Measurements from ENCODE around the gene ETV3L. TPM values are rescaled to one million over a fixed set of nuclear protein-coding genes. Genes with fewer than 3 reads are reported as not detected.

ETV3L gene
- total RNA-seq, 1 donor from 2014 or later: not detected

DNA sequence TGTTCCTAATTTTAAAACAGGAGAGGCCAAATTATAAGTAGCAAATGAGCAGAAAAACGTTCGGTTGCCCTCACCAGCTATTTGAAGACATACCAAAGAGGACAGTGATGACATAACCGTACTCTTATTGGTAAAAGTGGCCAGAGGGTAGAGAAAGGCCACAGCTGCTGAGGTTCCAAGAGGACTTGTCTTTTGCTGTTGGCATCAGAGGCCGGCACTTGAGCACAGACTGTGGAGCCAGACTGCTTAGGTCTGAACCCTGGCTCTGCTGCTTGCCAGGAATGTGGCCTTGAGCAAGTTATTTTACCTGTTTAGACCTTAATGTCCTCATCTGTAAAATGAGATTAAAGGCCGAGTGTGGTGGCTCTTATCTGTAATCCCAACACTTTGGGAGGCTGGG is 14.9 kb downstream of the ETV3L start:
- no peaks in the 10 kb centered on the region for H3K79me2 ChIP-seq (ENCODE audit: insufficient read depth, low read length)
- no peaks in the 10 kb centered on the region for H4K20me1 ChIP-seq (ENCODE audit: insufficient read depth, low read length)
- no peak overlapping the region for H3K4me3 ChIP-seq (ENCODE audit: insufficient read depth, low read depth, low read length)
- H3K4me3 Mint-ChIP-seq (ENCODE audit: unreplicated experiment): no peak overlapping the region
- no peaks in the 10 kb centered on the region for H3K36me3 ChIP-seq (ENCODE audit: insufficient read depth, low read length)
- H3K27ac ChIP-seq (ENCODE audit: low read depth, low read length): no peak overlapping the region
- no peaks in the 10 kb centered on the region for H3K9me3 ChIP-seq (ENCODE audit: insufficient read depth, low read depth, low read length)
- no peaks in the 10 kb centered on the region for H3K36me3 Mint-ChIP-seq (ENCODE audit: low read depth, unreplicated experiment)
- H3K4me1 ChIP-seq (ENCODE audit: insufficient read depth, low read length): no peaks in the 10 kb centered on the region
- no peaks in the 10 kb centered on the region for H3K27me3 ChIP-seq (ENCODE audit: insufficient read depth, low read length)
- TF ChIP-seq, protein P1, sequence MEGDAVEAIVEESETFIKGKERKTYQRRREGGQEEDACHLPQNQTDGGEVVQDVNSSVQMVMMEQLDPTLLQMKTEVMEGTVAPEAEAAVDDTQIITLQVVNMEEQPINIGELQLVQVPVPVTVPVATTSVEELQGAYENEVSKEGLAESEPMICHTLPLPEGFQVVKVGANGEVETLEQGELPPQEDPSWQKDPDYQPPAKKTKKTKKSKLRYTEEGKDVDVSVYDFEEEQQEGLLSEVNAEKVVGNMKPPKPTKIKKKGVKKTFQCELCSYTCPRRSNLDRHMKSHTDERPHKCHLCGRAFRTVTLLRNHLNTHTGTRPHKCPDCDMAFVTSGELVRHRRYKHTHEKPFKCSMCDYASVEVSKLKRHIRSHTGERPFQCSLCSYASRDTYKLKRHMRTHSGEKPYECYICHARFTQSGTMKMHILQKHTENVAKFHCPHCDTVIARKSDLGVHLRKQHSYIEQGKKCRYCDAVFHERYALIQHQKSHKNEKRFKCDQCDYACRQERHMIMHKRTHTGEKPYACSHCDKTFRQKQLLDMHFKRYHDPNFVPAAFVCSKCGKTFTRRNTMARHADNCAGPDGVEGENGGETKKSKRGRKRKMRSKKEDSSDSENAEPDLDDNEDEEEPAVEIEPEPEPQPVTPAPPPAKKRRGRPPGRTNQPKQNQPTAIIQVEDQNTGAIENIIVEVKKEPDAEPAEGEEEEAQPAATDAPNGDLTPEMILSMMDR (IDR thresholded peaks at IDR 0.05; ENCODE audit: insufficient read depth, low read depth, low read length): no peak
- TF ChIP-seq EZH2 (IDR thresholded peaks at IDR 0.05; ENCODE audit: insufficient read depth, low read length): no peak
- peaks cover 3% of the 10 kb centered on the region for H3K4me1 Mint-ChIP-seq (ENCODE audit: low read depth, unreplicated experiment)
- no peaks in the 10 kb centered on the region for H3K9me3 Mint-ChIP-seq (ENCODE audit: unreplicated experiment)
- no peak overlapping the region for H3K9ac ChIP-seq (ENCODE audit: low read length)
- H2AFZ ChIP-seq (ENCODE audit: low read depth, low read length): no peak overlapping the region
- DNase-seq (ENCODE audit: low read depth) (no peak), FAIRE-seq (no peak)
- H3K4me2 ChIP-seq (ENCODE audit: low read length): no peak overlapping the region
- no peak overlapping the region for H3K27ac Mint-ChIP-seq (ENCODE audit: unreplicated experiment)
- H3K27me3 Mint-ChIP-seq (ENCODE audit: low read depth, unreplicated experiment): peaks cover 8% of the 10 kb centered on the region

DNA sequence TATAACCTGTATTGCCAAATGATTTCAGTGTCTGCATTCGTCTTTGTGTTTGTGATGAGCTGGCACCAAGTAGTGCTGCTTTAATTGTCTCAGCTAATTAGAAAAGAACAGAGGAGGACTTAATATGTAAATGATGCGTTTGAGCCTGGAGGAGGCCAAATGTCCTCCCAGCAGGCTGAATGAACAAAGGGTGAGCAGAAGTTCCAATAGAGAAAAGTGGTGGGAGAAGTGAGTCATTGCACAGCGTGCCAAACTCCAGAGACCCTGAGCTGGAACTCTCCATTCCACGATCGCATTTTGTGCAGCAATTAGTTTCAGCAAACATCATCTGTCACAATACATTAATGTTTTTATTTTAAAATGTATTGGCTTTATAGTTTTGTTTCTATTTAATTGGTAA is 17.9 kb downstream of the ETV3L start:
- Histone ChIP-seq H3K36me3 (ENCODE audit: insufficient read depth, low read length) (no peaks in the 10 kb centered on the region), H2AFZ (ENCODE audit: low read depth, low read length) (no peak overlapping the region), H3K27me3 (ENCODE audit: insufficient read depth, low read length) (no peaks in the 10 kb centered on the region), H3K4me1 (ENCODE audit: insufficient read depth, low read length) (no peaks in the 10 kb centered on the region), H3K4me3 (ENCODE audit: insufficient read depth, low read depth, low read length) (no peak overlapping the region), H4K20me1 (ENCODE audit: insufficient read depth, low read length) (no peaks in the 10 kb centered on the region), H3K9ac (ENCODE audit: low read length) (no peak overlapping the region), H3K27ac (ENCODE audit: low read depth, low read length) (no peak overlapping the region), H3K4me2 (ENCODE audit: low read length) (no peak overlapping the region), H3K9me3 (ENCODE audit: insufficient read depth, low read depth, low read length) (no peaks in the 10 kb centered on the region), H3K79me2 (ENCODE audit: insufficient read depth, low read length) (no peaks in the 10 kb centered on the region)
- Mint-ChIP-seq H3K27ac (ENCODE audit: unreplicated experiment) (no peak overlapping the region), H3K4me3 (ENCODE audit: unreplicated experiment) (no peak overlapping the region), H3K9me3 (ENCODE audit: unreplicated experiment) (peaks cover under 1% of the 10 kb centered on the region), H3K36me3 (ENCODE audit: low read depth, unreplicated experiment) (no peaks in the 10 kb centered on the region), H3K27me3 (ENCODE audit: low read depth, unreplicated experiment) (peaks cover 8% of the 10 kb centered on the region), H3K4me1 (ENCODE audit: low read depth, unreplicated experiment) (no peaks in the 10 kb centered on the region)
- TF ChIP-seq, protein P1 (IDR thresholded peaks at IDR 0.05; ENCODE audit: insufficient read depth, low read depth, low read length): no peak
- TF ChIP-seq EZH2 (IDR thresholded peaks at IDR 0.05; ENCODE audit: insufficient read depth, low read length): no peak
- DNase-seq (ENCODE audit: low read depth) (no peak), FAIRE-seq (no peak)

DNA sequence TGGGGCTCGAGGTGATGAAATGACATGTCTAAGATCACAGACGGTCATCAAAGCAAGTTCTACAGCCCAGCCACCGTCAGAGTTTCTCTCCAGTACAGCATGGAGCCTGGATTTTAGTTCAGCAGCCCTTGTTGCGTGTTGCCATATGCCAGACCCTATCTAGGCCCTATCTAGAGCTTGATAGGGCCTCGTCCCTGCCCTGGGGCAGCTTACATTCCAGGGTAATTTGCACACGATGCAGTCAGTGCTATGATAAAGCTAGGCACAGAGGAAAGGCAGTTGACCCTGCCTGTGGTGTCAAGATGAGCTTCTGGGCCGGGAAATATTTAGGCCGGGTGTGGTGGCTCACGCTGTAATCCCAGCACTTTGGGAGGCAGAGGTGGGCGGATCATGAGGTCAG is 18.9 kb downstream of the ETV3L start:
- H3K9me3 ChIP-seq (ENCODE audit: insufficient read depth, low read depth, low read length): no peaks in the 10 kb centered on the region
- H3K27me3 Mint-ChIP-seq (ENCODE audit: low read depth, unreplicated experiment): peaks cover 8% of the 10 kb centered on the region
- H3K4me1 Mint-ChIP-seq (ENCODE audit: low read depth, unreplicated experiment): no peaks in the 10 kb centered on the region
- no peak overlapping the region for H3K27ac Mint-ChIP-seq (ENCODE audit: unreplicated experiment)
- no peaks in the 10 kb centered on the region for H3K27me3 ChIP-seq (ENCODE audit: insufficient read depth, low read length)
- H3K9me3 Mint-ChIP-seq (ENCODE audit: unreplicated experiment): peaks cover 2% of the 10 kb centered on the region
- no peaks in the 10 kb centered on the region for H3K36me3 Mint-ChIP-seq (ENCODE audit: low read depth, unreplicated experiment)
- no peak for DNase-seq (ENCODE audit: low read depth)
- no peak overlapping the region for H3K4me3 Mint-ChIP-seq (ENCODE audit: unreplicated experiment)
- no peaks in the 10 kb centered on the region for H4K20me1 ChIP-seq (ENCODE audit: insufficient read depth, low read length)
- H3K79me2 ChIP-seq (ENCODE audit: insufficient read depth, low read length): no peaks in the 10 kb centered on the region
- no peak for FAIRE-seq
- TF ChIP-seq, protein P1 (IDR thresholded peaks at IDR 0.05; ENCODE audit: insufficient read depth, low read depth, low read length): no peak
- no peak for TF ChIP-seq EZH2 (IDR thresholded peaks at IDR 0.05; ENCODE audit: insufficient read depth, low read length)
- H3K4me1 ChIP-seq (ENCODE audit: insufficient read depth, low read length): no peaks in the 10 kb centered on the region
- no peak overlapping the region for H3K4me2 ChIP-seq (ENCODE audit: low read length)
- no peak overlapping the region for H3K27ac ChIP-seq (ENCODE audit: low read depth, low read length)
- no peak overlapping the region for H2AFZ ChIP-seq (ENCODE audit: low read depth, low read length)
- no peaks in the 10 kb centered on the region for H3K36me3 ChIP-seq (ENCODE audit: insufficient read depth, low read length)
- no peak overlapping the region for H3K9ac ChIP-seq (ENCODE audit: low read length)
- no peak overlapping the region for H3K4me3 ChIP-seq (ENCODE audit: insufficient read depth, low read depth, low read length)
